ENCODE measurements around the gene PIR. TPM values are rescaled to one million over a fixed set of nuclear protein-coding genes. Genes with fewer than 3 reads are reported as not detected.
A peak's percentile ranks its signal among the peaks of the same experiment; 100 is the strongest.

The PIR gene
- total RNA-seq, 1 donor from 2014 or later: 1.7 TPM

DNA sequence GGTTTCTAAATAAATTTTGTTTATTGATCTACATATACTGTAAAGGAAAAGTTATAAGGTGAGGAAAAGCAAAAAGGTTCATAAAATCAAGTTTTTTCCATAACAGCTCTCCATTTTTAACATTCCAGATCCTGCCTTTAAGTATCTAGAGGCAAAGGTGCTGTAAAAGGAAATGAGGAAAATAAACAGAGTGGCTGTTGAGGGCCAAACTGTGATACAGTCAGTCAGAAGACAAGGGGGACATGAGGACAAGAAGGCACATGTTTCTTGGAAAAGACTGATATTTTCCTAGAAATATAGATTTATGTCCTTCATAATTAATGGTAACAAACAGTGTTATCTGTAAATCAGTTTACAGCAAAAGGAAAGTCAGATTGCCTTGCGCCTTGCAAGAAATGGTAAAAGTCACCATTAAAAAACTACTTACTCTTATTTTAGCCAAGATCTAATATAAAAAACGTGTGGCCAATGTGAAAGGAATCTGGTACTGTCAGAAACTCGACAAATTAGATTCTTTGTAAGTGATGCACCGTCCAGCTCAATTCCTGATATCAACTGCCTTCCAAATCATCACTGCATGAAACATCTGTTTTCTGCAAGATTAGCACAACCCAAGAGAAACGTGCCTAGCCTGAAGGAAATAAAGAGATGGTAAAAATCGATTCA, 75.0 kb downstream of the PIR start:
- no peak for DNase-seq (ENCODE audit: low spot score)

GRCh38 chrX:15416133-15416993, 76.8 kb downstream of the PIR start:
- no peak for DNase-seq (ENCODE audit: low spot score)

DNA sequence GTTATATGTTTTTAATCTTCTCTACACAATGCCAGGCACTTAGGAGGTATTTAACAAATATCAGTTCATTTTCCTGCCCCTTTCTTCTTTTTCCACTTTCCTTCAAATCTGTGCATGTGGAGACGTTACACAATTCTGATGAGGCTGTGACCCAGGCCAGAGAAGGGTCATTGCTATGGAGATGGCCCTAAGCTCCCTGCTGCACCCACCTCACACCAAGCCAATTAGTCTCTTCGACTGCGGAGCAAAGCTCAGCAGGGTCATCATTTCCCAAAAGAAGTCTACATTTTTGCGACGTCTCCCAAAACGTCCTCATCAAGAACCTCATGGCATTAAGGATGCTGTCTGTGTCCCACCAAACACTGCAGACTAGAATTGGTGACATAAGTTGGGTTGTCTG, 80.0 kb downstream of the PIR start:
- no peak for DNase-seq (ENCODE audit: low spot score)

DNA sequence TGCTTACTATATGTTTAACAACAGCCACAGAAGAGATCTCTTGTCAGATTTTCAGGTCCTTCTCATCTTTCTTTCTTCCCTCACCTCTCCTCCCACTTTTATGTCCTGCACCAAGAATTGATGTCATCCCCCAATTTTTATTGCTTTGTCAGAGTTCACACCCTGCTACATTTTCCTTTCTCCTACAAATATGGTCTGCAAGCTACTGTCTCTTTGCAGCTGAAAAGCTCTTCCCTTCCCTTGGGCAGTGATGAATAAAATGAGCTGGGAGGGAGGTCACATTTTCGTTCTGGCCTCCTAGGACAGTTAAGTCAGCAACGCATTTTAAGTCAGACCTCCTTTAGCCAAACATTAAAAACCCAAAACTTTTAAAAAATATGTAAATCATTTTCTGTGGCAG, 82.2 kb downstream of the PIR start:
- DNase-seq (ENCODE audit: low spot score): no peak

DNA sequence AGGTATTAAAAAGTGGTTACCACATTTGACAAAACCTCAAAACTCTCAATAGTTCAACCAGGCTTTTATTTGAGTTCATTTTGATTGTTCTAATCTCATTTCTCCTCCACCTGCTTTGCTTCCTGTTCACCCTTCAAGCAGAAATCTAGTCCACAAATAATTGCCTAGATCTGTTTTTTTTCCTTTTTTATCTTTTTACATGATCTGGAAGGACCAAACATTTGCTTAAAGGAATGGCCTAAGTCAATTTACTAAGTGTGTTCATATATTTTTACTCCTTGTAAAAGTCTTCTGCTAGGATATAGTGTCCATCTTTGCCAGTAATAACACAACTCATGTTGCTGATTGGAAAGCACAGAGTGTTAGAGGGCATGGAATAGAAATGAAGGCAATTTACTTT, 82.7 kb downstream of the PIR start:
- DNase-seq (ENCODE audit: low spot score): no peak

DNA sequence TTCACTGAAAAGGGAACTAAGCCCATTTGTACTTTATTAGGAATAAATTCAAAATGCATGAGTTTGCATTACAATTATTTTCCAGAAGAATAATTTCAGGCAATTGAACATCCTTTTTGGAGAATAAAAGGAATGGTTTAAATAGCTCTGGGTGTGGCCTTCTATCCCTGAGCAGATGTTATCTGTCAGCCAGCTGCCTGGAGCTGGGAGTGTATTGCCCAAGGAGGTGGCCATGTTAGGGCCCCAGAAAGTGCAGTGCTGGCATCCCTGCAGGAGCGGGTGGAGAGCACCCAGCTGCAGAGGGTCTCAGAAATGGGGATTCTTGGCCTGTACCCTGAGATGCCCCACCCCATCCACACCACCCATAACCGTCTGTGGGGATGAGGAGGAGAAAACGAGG, 87.3 kb downstream of the PIR start:
- DNase-seq (ENCODE audit: low spot score): peak; percentile 27

- no peak for DNase-seq (ENCODE audit: low spot score)
These were observed 88.6 kb downstream of the PIR start for GRCh38 chrX:15404401-15405096.

DNA sequence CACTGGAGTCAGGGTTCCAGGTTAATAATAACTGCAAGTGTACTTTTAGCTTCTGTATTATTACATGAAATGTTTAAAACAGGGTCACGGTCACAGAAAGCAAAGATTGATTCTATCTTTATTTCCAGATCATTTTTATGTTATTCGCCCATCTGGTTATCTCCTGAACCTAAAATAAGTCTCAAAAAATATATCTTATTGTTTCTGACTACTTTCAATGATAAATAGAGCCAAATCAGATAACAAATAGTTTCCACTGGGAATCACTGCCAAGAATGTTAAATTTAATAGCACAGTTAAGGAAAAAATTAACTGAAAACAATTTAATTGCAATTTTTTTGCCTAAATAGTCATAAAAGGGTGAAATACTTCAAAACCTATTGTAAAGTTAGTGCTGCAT, 91.8 kb downstream of the PIR start:
- DNase-seq (ENCODE audit: low spot score): no peak

DNA sequence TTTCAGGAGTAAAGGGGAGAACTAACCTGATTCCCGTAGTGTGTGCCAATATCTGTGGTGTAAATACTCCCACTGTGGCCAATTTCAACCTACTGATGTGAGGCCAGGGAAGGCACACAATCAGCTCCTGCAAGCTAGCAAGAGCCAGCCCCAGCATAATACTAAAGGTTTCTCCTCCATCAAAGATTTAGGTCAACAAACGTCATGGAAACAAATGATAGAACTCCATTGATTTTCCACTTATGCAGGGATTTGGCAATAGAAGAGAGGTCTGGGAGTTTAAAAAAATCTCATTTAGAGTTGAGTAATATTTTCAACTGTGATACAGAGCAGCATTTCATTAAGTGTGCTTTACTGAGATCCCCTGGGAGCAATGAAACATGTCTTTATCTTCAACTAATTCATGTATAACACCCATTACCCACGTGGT, 93.2 kb downstream of the PIR start:
- no peak for DNase-seq (ENCODE audit: low spot score)

DNA sequence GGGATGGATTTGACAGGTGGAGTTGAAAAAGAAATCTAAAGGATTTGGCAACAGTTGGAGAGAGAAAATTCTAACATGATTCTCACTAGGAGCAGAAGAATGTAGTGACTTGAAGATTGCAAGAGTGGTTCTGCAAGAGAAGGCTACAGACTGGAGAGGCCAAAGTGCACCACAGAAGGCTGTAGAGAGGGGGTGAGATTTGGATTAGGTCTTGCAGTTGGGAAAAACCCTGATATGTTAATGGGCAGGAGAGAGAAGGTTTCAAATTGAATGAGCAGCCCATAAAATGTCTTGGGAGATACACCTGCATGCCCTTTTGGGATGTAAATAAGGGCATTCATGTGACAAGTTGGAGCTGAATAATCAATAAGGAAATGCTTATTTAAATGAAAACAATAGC, 94.3 kb downstream of the PIR start:
- no peak for DNase-seq (ENCODE audit: low spot score)

DNA sequence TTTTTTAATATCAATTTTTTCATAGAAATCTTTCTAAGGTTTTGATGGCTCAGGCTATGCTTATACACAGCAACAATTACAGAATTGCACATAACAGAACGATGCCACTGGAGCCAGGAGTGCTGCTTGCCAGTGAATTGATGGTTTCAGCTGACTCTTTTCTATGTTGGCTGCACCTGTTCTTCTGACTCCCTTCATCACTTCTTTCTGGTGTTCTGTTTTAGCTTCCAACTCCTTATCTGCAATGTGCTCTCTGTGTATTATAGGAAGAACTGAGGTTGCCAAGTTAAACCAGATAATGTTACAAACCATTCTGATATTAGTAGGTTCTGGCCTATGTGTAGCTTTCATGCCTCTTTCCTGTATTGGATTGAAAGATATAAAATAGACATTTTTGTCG, 97.3 kb downstream of the PIR start:
- no peak for DNase-seq (ENCODE audit: low spot score)

DNA sequence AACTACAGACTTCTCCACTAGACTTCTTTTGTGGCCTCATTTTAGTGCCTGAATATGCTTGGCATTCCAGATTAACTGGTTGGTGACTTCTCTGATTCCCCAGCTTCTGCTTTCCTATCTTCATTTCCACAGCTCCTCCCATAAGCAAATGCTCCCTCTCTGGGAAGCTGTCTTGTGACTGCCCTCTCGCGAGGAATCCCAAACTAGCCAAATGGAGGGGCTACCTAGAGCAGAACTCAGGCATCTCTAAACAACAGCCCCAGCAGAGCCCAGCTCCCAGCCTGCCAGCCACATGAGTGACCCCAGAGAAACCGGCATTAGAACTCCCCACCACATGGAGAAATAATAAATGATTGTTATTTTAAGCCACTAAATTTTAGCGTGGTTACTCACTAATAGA, 101.3 kb downstream of the PIR start:
- DNase-seq (ENCODE audit: low spot score): no peak

DNA sequence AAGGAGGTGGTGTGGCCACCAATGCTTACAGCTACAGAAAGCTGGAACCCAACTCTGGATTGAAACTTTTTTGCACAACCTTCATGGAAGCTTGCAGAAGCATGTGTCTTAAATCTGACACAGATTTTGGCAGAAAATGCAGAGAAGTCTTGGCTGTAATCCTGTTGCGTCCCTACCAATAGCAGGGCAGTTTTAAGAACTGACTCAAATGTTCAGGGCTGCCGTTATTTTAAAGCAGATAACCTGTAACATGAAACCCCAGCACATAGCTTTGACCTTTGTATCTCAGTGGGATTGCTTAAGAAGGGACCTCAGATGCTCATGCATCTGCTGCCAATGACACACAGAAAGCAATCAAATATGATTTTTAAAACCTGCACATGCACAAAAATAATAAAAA, 108.8 kb downstream of the PIR start, which contains the start of gene VEGFD:
TSS of gene VEGFD (minus strand) at position 110 of the 400 bp plus-strand sequence. CDS start 467 bp downstream, outside the sequence.
- peak; percentile 68 for DNase-seq (ENCODE audit: low spot score)

DNA sequence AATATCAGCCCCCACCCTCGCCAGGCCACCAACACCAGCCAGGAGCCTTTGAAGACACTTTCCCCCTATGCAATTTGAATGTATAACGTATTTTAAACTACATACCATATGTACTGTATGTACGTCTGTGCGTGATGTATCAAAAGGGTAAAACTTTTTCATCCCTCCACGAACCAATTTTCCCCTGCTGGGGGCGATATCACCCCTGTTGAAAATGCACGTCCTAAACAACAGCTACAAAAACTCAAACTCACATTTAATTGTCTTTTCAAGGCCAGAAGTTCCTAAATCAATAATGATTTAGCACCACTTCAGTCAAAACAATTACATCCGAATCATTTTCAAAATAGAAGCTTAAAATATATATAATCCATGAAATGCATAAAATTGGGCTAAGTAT, 110.3 kb downstream of the PIR start:
- no peak for DNase-seq (ENCODE audit: low spot score)

DNA sequence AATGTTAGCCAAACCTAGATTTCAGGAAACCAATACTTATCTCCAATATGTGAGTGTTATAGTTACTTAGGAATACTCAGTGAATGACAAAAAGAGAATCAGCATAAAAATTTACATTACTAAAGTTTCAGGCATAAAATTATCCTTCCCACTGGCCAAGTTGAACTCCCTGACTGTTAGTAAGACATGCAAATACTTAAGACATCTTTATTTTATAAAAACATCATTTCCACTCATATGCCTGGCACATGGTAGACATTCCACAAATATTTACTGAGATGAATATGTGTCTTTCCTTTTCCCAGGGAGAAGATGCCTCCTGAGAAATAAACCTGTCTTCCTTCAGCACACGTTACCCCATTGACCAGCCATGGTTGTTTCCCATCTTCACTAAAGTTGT, 116.2 kb downstream of the PIR start:
- no peak for DNase-seq (ENCODE audit: low spot score)

- no peak for DNase-seq (ENCODE audit: low spot score)
These were observed 119.2 kb downstream of the PIR start for GRCh38 chrX:15373976-15374375.

- no peak for DNase-seq (ENCODE audit: low spot score)
These were observed 126.4 kb downstream of the PIR start for GRCh38 chrX:15366506-15367352.

- DNase-seq (ENCODE audit: low spot score): no peak
These were observed 133.4 kb downstream of the PIR start for GRCh38 chrX:15359701-15360100.

- no peak for DNase-seq (ENCODE audit: low spot score)
These were observed 134.6 kb downstream of the PIR start for GRCh38 chrX:15358533-15358932.

DNA sequence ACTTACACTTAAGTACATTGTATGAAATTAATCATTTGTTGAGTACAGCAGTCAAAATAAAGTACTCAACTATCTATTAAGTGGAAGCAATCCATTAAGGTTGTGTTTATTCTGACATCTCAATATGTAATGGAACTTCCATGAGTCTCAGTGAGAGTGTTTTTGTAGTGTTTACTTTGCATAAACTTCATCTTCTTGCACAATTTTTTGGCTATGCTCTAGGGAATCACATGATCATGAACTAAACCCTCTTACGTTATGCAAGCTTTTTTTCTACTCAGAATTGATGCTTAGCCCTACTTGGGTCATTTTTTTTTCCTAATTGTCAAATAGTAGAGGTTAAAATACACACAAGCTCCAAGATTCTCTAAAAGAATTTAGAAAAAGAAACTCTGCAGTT, 136.7 kb downstream of the PIR start:
- DNase-seq (ENCODE audit: low spot score): peak; percentile 35

- peak; percentile 41 for DNase-seq (ENCODE audit: low spot score)
These were observed 142.7 kb downstream of the PIR start for GRCh38 chrX:15350329-15350996.
